ENCODE data around the gene CCDC47.

The CCDC47 gene

DNA sequence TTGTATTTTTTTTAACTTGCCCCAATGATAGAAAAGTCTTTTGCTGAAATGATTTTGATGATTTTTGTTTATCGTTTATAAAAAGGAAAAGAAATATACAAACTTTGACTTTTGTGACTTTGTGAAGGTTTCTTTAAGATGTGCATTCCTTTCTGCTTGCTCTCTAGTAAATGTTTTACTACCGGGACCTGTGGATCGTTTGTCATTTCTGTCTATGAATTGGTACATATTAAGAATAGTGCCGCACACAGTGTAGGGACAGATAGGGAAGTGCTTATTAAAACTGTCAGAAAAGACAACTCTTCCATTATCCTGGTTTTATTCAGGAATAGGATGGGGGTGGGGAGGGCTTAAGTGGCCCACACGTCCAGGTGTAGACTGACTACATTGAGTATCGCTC lies 45.7 kb upstream of the CCDC47 start:
- POLR2A ChIA-PET: no interaction called here

GRCh38 chr17:63817736-63818385 lies 44.5 kb upstream of the CCDC47 start:
- ChIA-PET POLR2A (no interaction called here), CTCF (interaction anchor here (0.9 to 1.7 kb wide), 7 partner anchors 10 to 31 kb away, joined by 3 to 7 read pairs (median 4); partner anchors contain the start of gene FTSJ3)
- no peak for TF ChIP-seq CTCF (IDR thresholded peaks at IDR 0.05; ENCODE audit: control extremely low read depth, extremely low read depth, low read depth, missing control alignments)
- DNase-seq (ENCODE audit: extremely low spot score): peak; percentile 4

More for the DNA sequence above, 45.7 kb upstream of the CCDC47 start:
- no peak for DNase-seq (ENCODE audit: extremely low spot score)
- CTCF ChIA-PET: interaction anchor here (1.1 to 1.7 kb wide), 5 partner anchors 13 to 30 kb away, joined by 3 to 7 read pairs (median 4); no protein-coding TSS in a partner anchor
- TF ChIP-seq CTCF (IDR thresholded peaks at IDR 0.05; ENCODE audit: control extremely low read depth, extremely low read depth, low read depth, missing control alignments): no peak

- CTCF ChIA-PET: interaction anchor here (1.0 to 2.8 kb wide), 4 partner anchors 11 to 32 kb away, joined by 3 to 10 read pairs (median 5); partner anchors contain the start of genes FTSJ3 and PSMC5
- DNase-seq (ENCODE audit: extremely low spot score): peak; percentile 1
- POLR2A ChIA-PET: no interaction called here
- no peak for TF ChIP-seq CTCF (IDR thresholded peaks at IDR 0.05; ENCODE audit: control extremely low read depth, extremely low read depth, low read depth, missing control alignments)
Observed at GRCh38 chr17:63816669-63817068, 43.3 kb upstream of the CCDC47 start.

- POLR2A ChIA-PET: no interaction called here
- DNase-seq (ENCODE audit: extremely low spot score): peak; percentile 1
- CTCF ChIA-PET: interaction anchor here (1.0 to 2.8 kb wide), 5 partner anchors 12 to 52 kb away, joined by 3 to 10 read pairs (median 3); partner anchors contain the start of genes FTSJ3 and PSMC5
- TF ChIP-seq CTCF (IDR thresholded peaks at IDR 0.05; ENCODE audit: control extremely low read depth, extremely low read depth, low read depth, missing control alignments): no peak
Observed at GRCh38 chr17:63816123-63816522, 42.7 kb upstream of the CCDC47 start.

DNA sequence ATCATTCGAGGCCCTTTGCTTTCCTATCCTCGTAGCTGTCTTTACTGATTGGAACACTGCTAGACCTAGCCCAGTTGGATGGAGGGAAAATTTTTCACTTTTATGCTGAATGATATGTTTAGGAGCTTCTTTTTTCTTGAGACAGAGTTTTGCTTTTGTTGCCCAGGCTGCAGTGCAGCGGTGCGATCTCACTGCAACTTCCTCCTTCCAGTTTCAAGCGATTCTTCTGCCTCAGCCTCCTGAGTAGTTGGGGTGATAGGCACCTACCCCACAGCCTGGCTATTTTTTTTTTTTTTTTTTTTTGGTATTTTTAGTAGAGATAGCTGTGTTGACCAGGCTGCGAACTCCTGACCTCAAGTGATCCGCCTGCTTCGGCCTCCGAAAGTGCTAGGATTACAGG lies 36.6 kb upstream of the CCDC47 start:
- ChIA-PET POLR2A (interaction anchor here (0.6 to 0.7 kb wide), 2 partner anchors 105 to 995 kb away, joined by 4 to 5 read pairs; no protein-coding TSS in a partner anchor), CTCF (interaction anchor here (1.0 to 1.9 kb wide), 4 partner anchors 10 to 28 kb away, joined by 3 to 6 read pairs (median 4); no protein-coding TSS in a partner anchor)
- DNase-seq (ENCODE audit: extremely low spot score): no peak
- no peak for TF ChIP-seq CTCF (IDR thresholded peaks at IDR 0.05; ENCODE audit: control extremely low read depth, extremely low read depth, low read depth, missing control alignments)

DNA sequence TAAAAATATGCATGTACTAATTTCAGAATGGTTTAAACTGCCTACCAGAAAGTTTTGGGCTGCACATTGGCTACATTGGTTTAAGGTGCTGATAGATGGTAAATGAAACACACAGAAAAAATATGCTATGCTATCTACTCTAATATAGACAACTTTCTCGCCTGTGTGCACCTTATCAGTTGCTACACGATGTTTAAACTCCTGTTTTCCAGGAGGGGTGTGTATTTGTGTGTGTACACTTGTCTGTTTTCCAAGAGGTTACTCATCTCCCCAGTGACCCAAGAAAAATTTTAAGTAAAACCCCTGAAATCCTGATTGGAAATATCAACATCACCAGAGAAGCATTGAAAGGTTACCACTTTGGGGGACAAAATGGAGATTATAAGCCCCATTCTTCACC lies 32.2 kb upstream of the CCDC47 start:
- ChIA-PET POLR2A (no interaction called here), CTCF (no interaction called here)
- no peak for DNase-seq (ENCODE audit: extremely low spot score)
- no peak for TF ChIP-seq CTCF (IDR thresholded peaks at IDR 0.05; ENCODE audit: control extremely low read depth, extremely low read depth, low read depth, missing control alignments)
